Liver (tissue), 9 donors: ENCODE measurements around the gene CD46. TPM values are rescaled to one million over a fixed set of nuclear protein-coding genes. Genes with fewer than 3 reads are reported as not detected.

Experiments used
- DNase-seq: peaks from one replicate; pipeline ENCODE4 v3.0.0-alpha.2; 2017; ENCODE audit warnings: low spot score
- H3K27ac ChIP-seq, 2 donors: one replicate each; pipeline ENCODE4 v1.7.0; 2013; ENCODE audit warnings: inconsistent platforms in 2 of 2, low read length in 2 of 2, control low read depth in 1 of 2, low read depth in 1 of 2, mild to moderate bottlenecking in 1 of 2
- H3K27me3 ChIP-seq, 4 donors: one replicate each; pipeline versions ENCODE4 v1.6.1 to v1.7.0; 2013; ENCODE audit warnings: low read length in 3 of 4, inconsistent platforms in 1 of 4, mild to moderate bottlenecking in 1 of 4, moderate library complexity in 1 of 4; ENCODE audit not compliant: control insufficient read depth in 4 of 4, insufficient read depth in 4 of 4
- H3K36me3 ChIP-seq, 4 donors: one replicate each; pipeline versions ENCODE4 v1.6.1 to v1.7.0; 2013; ENCODE audit warnings: low read length in 3 of 4, mild to moderate bottlenecking in 3 of 4, low read depth in 1 of 4, moderate library complexity in 1 of 4; ENCODE audit not compliant: control insufficient read depth in 4 of 4, insufficient read depth in 3 of 4
- H3K4me1 ChIP-seq, 4 donors: one replicate each; pipeline versions ENCODE4 v1.6.1 to v1.7.0; 2013; ENCODE audit warnings: low read length in 3 of 4, mild to moderate bottlenecking in 3 of 4, moderate library complexity in 1 of 4; ENCODE audit not compliant: control insufficient read depth in 4 of 4, insufficient read depth in 4 of 4
- H3K4me3 ChIP-seq, 3 donors: one replicate each; pipeline versions ENCODE4 v1.6.1 to v1.7.0; 2013; ENCODE audit warnings: low read length in 3 of 3, control low read depth in 1 of 3, low read depth in 1 of 3, mild to moderate bottlenecking in 1 of 3
- H3K9ac ChIP-seq, 2 donors: one replicate each; pipeline ENCODE4 v1.7.0; 2013; ENCODE audit warnings: low read length in 2 of 2, mild to moderate bottlenecking in 2 of 2, moderate library complexity in 2 of 2, control low read depth in 1 of 2, low read depth in 1 of 2
- H3K9me3 ChIP-seq, 4 donors: one replicate each; pipeline versions ENCODE4 v1.6.1 to v1.7.0; 2013; ENCODE audit warnings: low read length in 3 of 4; ENCODE audit not compliant: control insufficient read depth in 4 of 4
- ATF3 ChIP-seq: IDR thresholded peaks from 2 replicates; pipeline ENCODE4 v1.6.1; 2016; ENCODE audit warnings: antibody characterized with exemption
- CTCF ChIP-seq: fragments of 150-350 bp; IDR thresholded peaks from 2 replicates; pipeline ENCODE4 v1.5.1; 2017; ENCODE audit warnings: improper control_type of control experiment, low read depth, low read length; ENCODE audit not compliant: missing input control
- EGR1 ChIP-seq, 2 donors: IDR thresholded peaks; 2 replicates each; pipeline ENCODE4 v1.6.1; 2016 to 2018; ENCODE audit warnings: antibody characterized with exemption in 2 of 2, low read depth in 2 of 2
- FOXA1 ChIP-seq: IDR thresholded peaks from 2 replicates; pipeline ENCODE4 v1.6.1; 2016; ENCODE audit warnings: antibody characterized with exemption
- FOXA2 ChIP-seq: IDR thresholded peaks from 2 replicates; pipeline ENCODE4 v1.6.1; 2016; ENCODE audit warnings: antibody characterized with exemption
- GABPA ChIP-seq, 2 donors: IDR thresholded peaks in 1 of 2; conservative IDR thresholded peaks in 1 of 2; 2 replicates each; pipeline ENCODE4 v1.6.1; 2016; ENCODE audit warnings: antibody characterized with exemption in 2 of 2, mild to moderate bottlenecking in 1 of 2, moderate library complexity in 1 of 2
- HNF4A ChIP-seq, 2 donors: conservative IDR thresholded peaks; 2 replicates each; pipeline ENCODE4 v1.6.1; 2016; ENCODE audit warnings: antibody characterized with exemption in 2 of 2, mild to moderate bottlenecking in 2 of 2
- HNF4G ChIP-seq: IDR thresholded peaks from 2 replicates; pipeline ENCODE4 v1.6.1; 2016; ENCODE audit warnings: antibody characterized with exemption
- JUND ChIP-seq, 2 donors: IDR thresholded peaks; 2 replicates each; pipeline ENCODE4 v1.6.1; 2016; ENCODE audit warnings: antibody characterized with exemption in 2 of 2
- MAX ChIP-seq: IDR thresholded peaks from 2 replicates; pipeline ENCODE4 v1.6.1; 2016; ENCODE audit warnings: antibody characterized with exemption
- NR2F2 ChIP-seq: IDR thresholded peaks from 2 replicates; pipeline ENCODE4 v1.6.1; 2016; ENCODE audit warnings: antibody characterized with exemption
- RAD21 ChIP-seq, 2 donors: IDR thresholded peaks; 2 replicates each; pipeline ENCODE4 v1.6.1; 2016; ENCODE audit warnings: antibody characterized with exemption in 2 of 2, mild to moderate bottlenecking in 2 of 2
- REST ChIP-seq: IDR thresholded peaks from 2 replicates; pipeline ENCODE4 v1.6.1; 2016; ENCODE audit warnings: antibody characterized with exemption, mild to moderate bottlenecking
- RXRA ChIP-seq, 2 donors: IDR thresholded peaks; 2 replicates each; pipeline ENCODE4 v1.6.1; 2017 to 2018; ENCODE audit warnings: antibody characterized with exemption in 2 of 2, mild to moderate bottlenecking in 1 of 2
- SP1 ChIP-seq: IDR thresholded peaks from 2 replicates; pipeline ENCODE4 v1.6.1; 2018; ENCODE audit warnings: antibody characterized with exemption, mild to moderate bottlenecking
- TAF1 ChIP-seq: conservative IDR thresholded peaks from 2 replicates; pipeline ENCODE4 v1.6.1; 2016; ENCODE audit warnings: antibody characterized with exemption, mild to moderate bottlenecking
- YY1 ChIP-seq: IDR thresholded peaks from 2 replicates; pipeline ENCODE4 v1.6.1; 2016; ENCODE audit warnings: antibody characterized with exemption, mild to moderate bottlenecking
- ZBTB33 ChIP-seq: IDR thresholded peaks from 2 replicates; pipeline ENCODE4 v1.6.1; 2016; ENCODE audit warnings: antibody characterized with exemption
- WGBS: extraction: QIAGEN DNeasy Blood & Tissue Kit; methylation state at CpG from one replicate; pipeline ENCODE4 v1.1.7; 2013; 5-methylcytosine and 5-hydroxymethylcytosine counted together
- polyA plus RNA-seq, 2 donors: library from polyadenylated mRNA; stranded (reverse) in 1 of 2; unstranded in 1 of 2; fragments of 200-250 nt in 1 of 2; fragments of >200 nt in 1 of 2; fragmentation: Nextera tagmentation in 1 of 2; extraction: Ambion mirVana in 1 of 2; gene quantifications; one replicate each; pipeline versions ENCODE4 v1.2.1 to v1.2.3, GENCODE V29; 2013 to 2015
- total RNA-seq, 2 donors: library from RNA; depleted of rRNA; stranded (reverse); fragments of >200 nt; gene quantifications; one replicate each; pipeline ENCODE4 v1.2.3, GENCODE V29; 2014
- donor health status: healthy.
- donor health status: healthy.
- donor health status: healthy.
- donor health status: healthy.
- donor health status: healthy.

Gene CD46
- total and polyA plus RNA-seq, 4 donors = 71.3 to 177 (median 121) TPM

- TF ChIP-seq HNF4G (no peak), EGR1 (IDR thresholded peaks at IDR 0.05; ENCODE audit: low read depth in 2 of 2) (no peak)
Observed at GRCh38 chr1:207787776-207788175, 35.9 kb downstream of the CD46 start (continued).

GRCh38 chr1:207789386-207789785, 37.5 kb downstream of the CD46 start:
- peaks cover 2 to 46% (median 27%) of the 10 kb centered on the region in 4 donors for H3K36me3 ChIP-seq
- no peak for TF ChIP-seq HNF4A (conservative IDR thresholded peaks at IDR 0.05)
- TF ChIP-seq GABPA (IDR thresholded peaks at IDR 0.05 in 1 of 2, conservative IDR thresholded peaks at IDR 0.05 in 1 of 2) = no peak
- no peak for TF ChIP-seq HNF4G
- TF ChIP-seq TAF1 = no peak

GRCh38 chr1:207789792-207790787, 38.2 kb downstream of the CD46 start:
- TF ChIP-seq HNF4A (conservative IDR thresholded peaks at IDR 0.05) (no peak), HNF4G (no peak), NR2F2 (no peak), RXRA (IDR thresholded peaks at IDR 0.05) (no peak), EGR1 (IDR thresholded peaks at IDR 0.05; ENCODE audit: low read depth in 2 of 2) (no peak), REST (no peak), YY1 (no peak), GABPA (IDR thresholded peaks at IDR 0.05 in 1 of 2, conservative IDR thresholded peaks at IDR 0.05 in 1 of 2) (no peak), CTCF (no peak), FOXA2 (no peak), ATF3 (no peak), SP1 (no peak), RAD21 (IDR thresholded peaks at IDR 0.05) (no peak), MAX (no peak), TAF1 (no peak), JUND (IDR thresholded peaks at IDR 0.05) (no peak), ZBTB33 (no peak), FOXA1 (no peak)
- DNase-seq = no peak
- Histone ChIP-seq H3K36me3 (peaks cover 2 to 49% (median 27%) of the 10 kb centered on the region in 4 donors), H3K9ac (no peak overlapping the region), H3K27ac (no peak overlapping the region), H3K4me3 (no peak overlapping the region), H3K4me1 (no peaks in the 10 kb centered on the region), H3K9me3 (no peaks in the 10 kb centered on the region), H3K27me3 (no peaks in the 10 kb centered on the region)
- WGBS = 86% methylated on average over 8 of the region's 8 CpGs

More at GRCh38 chr1:207789386-207789785, 37.5 kb downstream of the CD46 start:
- Histone ChIP-seq H3K9ac (no peak overlapping the region), H3K4me1 (no peaks in the 10 kb centered on the region), H3K27me3 (no peaks in the 10 kb centered on the region), H3K27ac (no peak overlapping the region), H3K4me3 (no peak overlapping the region), H3K9me3 (no peaks in the 10 kb centered on the region)
- no peak for DNase-seq
- 95% methylated on average over 4 of the region's 4 CpGs for WGBS
